B cell (primary cell): ENCODE results near the gene C17orf113. TPM values are rescaled to one million over a fixed set of nuclear protein-coding genes. Genes with fewer than 3 reads are reported as not detected.

Experiments
- ATAC-seq: fragments of 200-7000 bp; cut with Tn5 transposase; one replicate; pipeline ENCODE4 v1.10.0; 2021; ENCODE audit warnings: low read depth, mild to moderate bottlenecking, moderate number of reproducible peaks, moderate library complexity
- CTCF ChIA-PET: fragments of 350-600 bp; sonication (Branson Sonifier 250); formaldehyde crosslinking; loops from one replicate; lab custom pipeline; 2021; ENCODE audit warnings: antibody characterized with exemption, inconsistent platforms; lab: Charles Lee
- POLR2A ChIA-PET: fragments of 350-600 bp; sonication (Branson Sonifier 250); formaldehyde crosslinking; loops from one replicate; lab custom pipeline; 2021; ENCODE audit warnings: antibody characterized with exemption; lab: Charles Lee
- DNase-seq: peaks from one replicate; pipeline ENCODE4 v3.0.0; 2013
- H2AFZ ChIP-seq: 2 replicates; pipeline ENCODE4 v1.6.1; 2012; ENCODE audit warnings: mild to moderate bottlenecking, low read depth, low read length; ENCODE audit not compliant: insufficient read depth, poor library complexity, severe bottlenecking
- H3K27ac ChIP-seq, 2 donors: 1 replicate in 1 of 2; 2 replicates in 1 of 2; pipeline ENCODE4 v1.5.1; 2012 to 2013; ENCODE audit warnings: low read length in 2 of 2, mild to moderate bottlenecking in 2 of 2, moderate library complexity in 1 of 2
- H3K27me3 ChIP-seq, 4 experiments: fragments of 200-600 bp in 1 of 4; sonication (generic) in 1 of 4; replicated peaks in 1 of 4; 1 replicate in 2 of 4; 2 replicates in 2 of 4; pipeline versions ENCODE4 v1.6.1 to v1.7.0; 2013 to 2016; ENCODE audit warnings: low read length in 3 of 4, mild to moderate bottlenecking in 2 of 4, mixed read lengths in 1 of 4, moderate library complexity in 1 of 4; ENCODE audit not compliant: insufficient read depth in 4 of 4, control insufficient read depth in 3 of 4; ENCODE audit errors: control extremely low read depth in 1 of 4
- H3K36me3 ChIP-seq, 2 experiments: replicated peaks in 1 of 2; 1 replicate in 1 of 2; 2 replicates in 1 of 2; pipeline versions ENCODE4 v1.6.1 to v1.7.1; 2013; ENCODE audit warnings: low read length in 1 of 2; ENCODE audit not compliant: insufficient read depth in 2 of 2, control insufficient read depth in 1 of 2; ENCODE audit errors: control extremely low read depth in 1 of 2, extremely low read depth in 1 of 2
- H3K4me1 ChIP-seq, 2 donors: fragments of 200-600 bp in 1 of 2; sonication (generic) in 1 of 2; 1 replicate in 1 of 2; 2 replicates in 1 of 2; pipeline versions ENCODE4 v1.5.1 to v1.6.1; 2013 to 2017; ENCODE audit warnings: low read length in 2 of 2; ENCODE audit not compliant: control insufficient read depth in 2 of 2, insufficient read depth in 2 of 2
- H3K4me2 ChIP-seq: replicated peaks from 2 replicates; pipeline ENCODE3; 2012; ENCODE audit warnings: mild to moderate bottlenecking, low read depth, low read length; ENCODE audit not compliant: poor library complexity, severe bottlenecking
- H3K4me3 ChIP-seq, 5 experiments: fragments of 200-600 bp in 1 of 5; sonication (generic) in 1 of 5; 1 replicate in 3 of 5; 2 replicates in 2 of 5; pipeline versions ENCODE4 v1.5.1 to v1.7.0; 2011 to 2016; ENCODE audit warnings: low read length in 4 of 5, mild to moderate bottlenecking in 4 of 5, low read depth in 2 of 5, control low read depth in 1 of 5, moderate library complexity in 1 of 5; ENCODE audit not compliant: insufficient read depth in 1 of 5; ENCODE audit errors: control extremely low read depth in 1 of 5, extremely low read depth in 1 of 5
- H3K79me2 ChIP-seq: fragments of 200-600 bp; sonication (generic); one replicate; pipeline ENCODE4 v1.6.0; 2016; ENCODE audit warnings: low read length; ENCODE audit not compliant: control insufficient read depth, insufficient read depth
- H3K9ac ChIP-seq: fragments of 200-600 bp; sonication (generic); 2 replicates; pipeline ENCODE4 v1.6.1; 2017; ENCODE audit warnings: mild to moderate bottlenecking, low read length, moderate library complexity
- H3K9me3 ChIP-seq, 3 donors: one replicate each; pipeline versions ENCODE4 v1.6.1 to v1.7.1; 2013; ENCODE audit warnings: low read length in 2 of 3; ENCODE audit not compliant: control insufficient read depth in 2 of 3, insufficient read depth in 1 of 3; ENCODE audit errors: control extremely low read depth in 1 of 3
- H4K20me1 ChIP-seq: 2 replicates; pipeline ENCODE4 v1.6.0; 2012; ENCODE audit warnings: mild to moderate bottlenecking, low read length; ENCODE audit not compliant: insufficient read depth, control insufficient read depth, poor library complexity, severe bottlenecking
- H3K27ac Mint-ChIP-seq: one replicate; pipeline ENCODE4 v1.8.0; 2021; ENCODE audit warnings: mixed read lengths
- H3K27me3 Mint-ChIP-seq: one replicate; pipeline ENCODE4 v1.8.0; 2021; ENCODE audit warnings: mixed read lengths
- H3K4me1 Mint-ChIP-seq: one replicate; pipeline ENCODE4 v1.8.0; 2021; ENCODE audit warnings: mixed read lengths
- H3K4me3 Mint-ChIP-seq: one replicate; pipeline ENCODE4 v1.8.0; 2021; ENCODE audit warnings: mixed read lengths
- H3K9me3 Mint-ChIP-seq: one replicate; pipeline ENCODE4 v1.8.0; 2022; ENCODE audit warnings: mixed read lengths; ENCODE audit not compliant: insufficient read depth
- EZH2 ChIP-seq: IDR thresholded peaks from 2 replicates; pipeline ENCODE4 v1.6.1; 2012; ENCODE audit warnings: borderline replicate concordance, low read depth, mild to moderate bottlenecking, moderate library complexity, low read length; ENCODE audit not compliant: insufficient read depth, poor library complexity, severe bottlenecking
- WGBS: methylation state at CpG from one replicate; pipeline ENCODE4 v1.1.5; 2013; ENCODE audit warnings: missing lambda C conversion rate; ENCODE audit not compliant: insufficient coverage; 5-methylcytosine and 5-hydroxymethylcytosine counted together
- intact Hi-C: fragments of 100-400 bp; cut with micrococcal nuclease; formaldehyde crosslinking; loops from one replicate; pipeline ENCODE4 v1.10.0; 2022
- polyA plus RNA-seq: library from polyadenylated mRNA; depleted of rRNA; stranded (reverse); fragments of >200 nt; gene quantifications from 2 replicates; pipeline ENCODE4 v1.2.3, GENCODE V29; 2012
- total RNA-seq, 2 donors: library from RNA; stranded (reverse); fragments of 120-200 nt in 1 of 2; gene quantifications; 1 replicate in 1 of 2; 2 replicates in 1 of 2; pipeline versions ENCODE4 v1.2.3 to v1.2.4, GENCODE V29; 2013 to 2022
- TF ChIP-seq, protein P1 (sequence below): fragments of 200-600 bp; IDR thresholded peaks from one replicate; pipeline ENCODE4 v1.8.0; 2022; ENCODE audit warnings: antibody characterized with exemption, mild to moderate bottlenecking

Gene C17orf113
- total and polyA plus RNA-seq, 2 donors (not counting 1 experiment from before 2014, with no cell fraction given): 1.2 to 2.1 TPM

DNA sequence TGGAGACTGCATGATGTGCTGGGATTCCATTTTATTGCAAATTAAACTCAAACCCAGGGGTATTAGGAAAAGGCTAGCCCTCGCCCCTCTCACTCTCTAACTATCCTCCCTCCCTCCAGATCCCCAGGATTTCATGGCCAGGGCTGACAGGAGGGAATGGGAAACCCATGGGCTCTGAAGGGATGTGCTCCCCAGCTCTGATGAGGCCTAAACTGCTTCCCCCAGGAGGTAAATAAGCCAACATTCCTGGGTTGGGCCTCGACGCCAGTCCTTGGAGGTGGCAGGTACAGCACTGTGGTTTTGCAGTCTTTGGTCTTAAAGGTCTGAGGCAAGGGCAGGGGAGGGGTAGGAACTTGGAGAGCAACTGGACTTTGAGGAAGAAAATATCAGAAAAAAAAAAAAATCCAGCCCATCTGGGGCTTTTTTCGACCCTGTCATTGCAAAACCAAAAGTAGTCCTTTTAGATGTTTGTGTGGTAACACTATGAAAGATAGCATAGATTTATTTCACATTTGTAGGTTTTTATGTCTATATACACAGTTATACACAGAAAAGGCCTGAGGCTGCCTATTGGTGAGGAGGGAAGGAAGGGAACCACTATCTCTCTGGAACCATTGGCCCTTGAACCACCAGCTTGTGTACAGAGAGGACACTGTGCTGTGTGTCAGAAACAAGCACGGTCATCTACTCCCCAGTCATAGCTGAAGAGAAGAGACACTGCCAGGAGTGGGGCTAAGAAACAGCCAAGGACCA lies 12.0 kb downstream of the C17orf113 start:
- H3K27me3 Mint-ChIP-seq: peaks cover 6% of the 10 kb centered on the region
- no peaks in the 10 kb centered on the region for H3K4me1 Mint-ChIP-seq
- no peaks in the 10 kb centered on the region for H3K36me3 ChIP-seq
- H2AFZ ChIP-seq: no peak overlapping the region
- no peak for ATAC-seq
- H3K9me3 Mint-ChIP-seq: no peaks in the 10 kb centered on the region
- DNase-seq: no peak
- H3K9me3 ChIP-seq: no peaks in the 10 kb centered on the region
- no peak overlapping the region for H3K9ac ChIP-seq
- no peak overlapping the region for H3K27ac Mint-ChIP-seq
- no peaks in the 10 kb centered on the region for H3K4me1 ChIP-seq
- H3K27me3 ChIP-seq: peaks cover 0 to 11% (median 1%) of the 10 kb centered on the region in 4 experiments
- ChIA-PET POLR2A (interaction anchor here (0.6 to 0.7 kb wide), 2 partner anchors 25 to 117 kb away, joined by 5 to 7 read pairs; no protein-coding TSS in a partner anchor), CTCF (no interaction called here)
- no peaks in the 10 kb centered on the region for H4K20me1 ChIP-seq
- H3K4me3 Mint-ChIP-seq: no peak overlapping the region
- H3K4me2 ChIP-seq: no peak overlapping the region
- H3K4me3 ChIP-seq: no peak overlapping the region
- 96% methylated on average over 3 of the region's 5 CpGs for WGBS
- TF ChIP-seq, protein P1, sequence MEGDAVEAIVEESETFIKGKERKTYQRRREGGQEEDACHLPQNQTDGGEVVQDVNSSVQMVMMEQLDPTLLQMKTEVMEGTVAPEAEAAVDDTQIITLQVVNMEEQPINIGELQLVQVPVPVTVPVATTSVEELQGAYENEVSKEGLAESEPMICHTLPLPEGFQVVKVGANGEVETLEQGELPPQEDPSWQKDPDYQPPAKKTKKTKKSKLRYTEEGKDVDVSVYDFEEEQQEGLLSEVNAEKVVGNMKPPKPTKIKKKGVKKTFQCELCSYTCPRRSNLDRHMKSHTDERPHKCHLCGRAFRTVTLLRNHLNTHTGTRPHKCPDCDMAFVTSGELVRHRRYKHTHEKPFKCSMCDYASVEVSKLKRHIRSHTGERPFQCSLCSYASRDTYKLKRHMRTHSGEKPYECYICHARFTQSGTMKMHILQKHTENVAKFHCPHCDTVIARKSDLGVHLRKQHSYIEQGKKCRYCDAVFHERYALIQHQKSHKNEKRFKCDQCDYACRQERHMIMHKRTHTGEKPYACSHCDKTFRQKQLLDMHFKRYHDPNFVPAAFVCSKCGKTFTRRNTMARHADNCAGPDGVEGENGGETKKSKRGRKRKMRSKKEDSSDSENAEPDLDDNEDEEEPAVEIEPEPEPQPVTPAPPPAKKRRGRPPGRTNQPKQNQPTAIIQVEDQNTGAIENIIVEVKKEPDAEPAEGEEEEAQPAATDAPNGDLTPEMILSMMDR: no peak
- TF ChIP-seq EZH2: no peak
- no peaks in the 10 kb centered on the region for H3K79me2 ChIP-seq
- H3K27ac ChIP-seq: no peak overlapping the region
- intact Hi-C loops: no loop called here

DNA sequence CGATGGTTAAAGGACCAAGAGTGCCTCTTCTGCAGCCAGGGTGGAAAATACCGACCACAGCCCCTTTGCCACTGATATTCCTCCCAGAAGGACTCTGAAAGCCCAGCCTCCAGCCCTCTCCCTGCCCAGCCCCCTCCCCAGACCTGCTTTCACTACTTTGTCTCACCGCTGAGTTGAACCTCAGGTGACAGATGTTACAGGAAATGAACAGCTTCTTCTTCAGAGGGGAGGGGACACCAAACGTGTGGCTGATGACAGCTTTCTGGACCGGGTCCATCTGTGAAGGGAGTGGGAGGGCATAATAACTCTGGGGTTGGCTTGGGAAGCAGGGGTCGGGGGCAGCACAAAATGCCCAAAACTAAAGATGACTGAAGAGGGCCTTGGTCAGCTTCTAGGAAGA lies 16.3 kb downstream of the C17orf113 start:
- no peak overlapping the region for H3K27ac ChIP-seq
- no peaks in the 10 kb centered on the region for H4K20me1 ChIP-seq
- H3K27me3 Mint-ChIP-seq: peaks cover 6% of the 10 kb centered on the region

More for the DNA sequence above, 16.3 kb downstream of the C17orf113 start:
- Histone ChIP-seq H2AFZ (no peak overlapping the region), H3K36me3 (no peaks in the 10 kb centered on the region), H3K9me3 (no peaks in the 10 kb centered on the region), H3K4me1 (no peaks in the 10 kb centered on the region), H3K4me3 (no peak overlapping the region), H3K79me2 (no peaks in the 10 kb centered on the region), H3K27me3 (peaks cover 0 to 6% (median 0%) of the 10 kb centered on the region in 4 experiments), H3K9ac (no peak overlapping the region), H3K4me2 (no peak overlapping the region)
- Mint-ChIP-seq H3K4me1 (no peaks in the 10 kb centered on the region), H3K4me3 (no peak overlapping the region), H3K9me3 (no peaks in the 10 kb centered on the region), H3K27ac (no peak overlapping the region)
- DNase-seq: no peak
- no peak for TF ChIP-seq EZH2
- TF ChIP-seq, protein P1: no peak
- ChIA-PET POLR2A (no interaction called here), CTCF (interaction anchor here (1.0 to 1.3 kb wide), 3 partner anchors 14 to 71 kb away, joined by 3 read pairs; partner anchors contain the start of gene NKIRAS2)
- intact Hi-C loops: no loop called here
- ATAC-seq: no peak
- 30% methylated on average over 3 of the region's 6 CpGs for WGBS
